Endothelial cell of hepatic sinusoid (primary cell): ENCODE data around the gene SUCNR1.
"Not testable (repeated sequence)": the region's sequence is repeated elsewhere in the genome, so short reads cannot be mapped to it uniquely, and the experiment has no call there.

Source experiments
- in situ Hi-C: cut with HindIII; loops from 2 replicates; pipeline ENCODE4 v1.10.0; 2017; ENCODE audit warnings: low sequenced_read_pairs

The SUCNR1 gene, protein sequence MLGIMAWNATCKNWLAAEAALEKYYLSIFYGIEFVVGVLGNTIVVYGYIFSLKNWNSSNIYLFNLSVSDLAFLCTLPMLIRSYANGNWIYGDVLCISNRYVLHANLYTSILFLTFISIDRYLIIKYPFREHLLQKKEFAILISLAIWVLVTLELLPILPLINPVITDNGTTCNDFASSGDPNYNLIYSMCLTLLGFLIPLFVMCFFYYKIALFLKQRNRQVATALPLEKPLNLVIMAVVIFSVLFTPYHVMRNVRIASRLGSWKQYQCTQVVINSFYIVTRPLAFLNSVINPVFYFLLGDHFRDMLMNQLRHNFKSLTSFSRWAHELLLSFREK

DNA sequence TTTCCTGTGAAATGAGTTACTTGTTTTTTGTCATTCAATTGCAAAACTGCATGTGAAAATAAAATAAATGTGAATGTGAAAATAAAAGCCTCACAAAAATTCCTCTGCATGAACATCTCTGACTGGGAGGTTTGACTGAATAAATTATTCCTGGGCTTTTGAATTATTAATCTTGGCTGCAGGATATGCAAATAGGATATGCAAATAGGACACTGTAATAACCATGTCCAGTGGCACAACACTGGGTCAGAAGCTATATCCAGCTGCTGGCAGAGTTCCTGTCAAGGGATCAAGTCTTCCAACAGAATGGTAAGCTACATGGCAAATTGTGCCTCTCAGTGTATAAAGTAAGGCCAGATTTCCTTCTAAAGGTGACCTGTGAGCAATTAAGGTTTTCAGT lies at the start of gene SUCNR1:
TSS of gene SUCNR1 (plus strand) at position 246 of the 400 bp plus-strand sequence. CDS start 6,250 bp downstream, outside the sequence.
- in situ Hi-C loops = no loop called here

DNA sequence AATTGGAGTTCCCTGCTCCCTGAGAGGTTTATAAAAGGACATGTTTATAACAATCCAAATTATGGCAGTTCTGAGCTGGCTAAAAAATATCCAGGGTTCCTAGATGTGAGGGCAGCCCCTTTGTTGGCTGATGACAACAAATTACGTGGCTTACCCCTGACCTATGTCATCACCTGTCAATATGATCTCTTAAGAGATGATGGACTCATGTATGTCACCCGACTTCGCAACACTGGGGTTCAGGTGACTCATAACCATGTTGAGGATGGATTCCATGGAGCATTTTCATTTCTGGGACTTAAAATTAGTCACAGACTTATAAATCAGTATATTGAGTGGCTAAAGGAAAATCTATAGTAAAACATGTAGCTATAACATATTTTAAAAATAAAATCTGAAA lies 45.6 kb upstream of the SUCNR1 start:
- in situ Hi-C loops = no loop called here

DNA sequence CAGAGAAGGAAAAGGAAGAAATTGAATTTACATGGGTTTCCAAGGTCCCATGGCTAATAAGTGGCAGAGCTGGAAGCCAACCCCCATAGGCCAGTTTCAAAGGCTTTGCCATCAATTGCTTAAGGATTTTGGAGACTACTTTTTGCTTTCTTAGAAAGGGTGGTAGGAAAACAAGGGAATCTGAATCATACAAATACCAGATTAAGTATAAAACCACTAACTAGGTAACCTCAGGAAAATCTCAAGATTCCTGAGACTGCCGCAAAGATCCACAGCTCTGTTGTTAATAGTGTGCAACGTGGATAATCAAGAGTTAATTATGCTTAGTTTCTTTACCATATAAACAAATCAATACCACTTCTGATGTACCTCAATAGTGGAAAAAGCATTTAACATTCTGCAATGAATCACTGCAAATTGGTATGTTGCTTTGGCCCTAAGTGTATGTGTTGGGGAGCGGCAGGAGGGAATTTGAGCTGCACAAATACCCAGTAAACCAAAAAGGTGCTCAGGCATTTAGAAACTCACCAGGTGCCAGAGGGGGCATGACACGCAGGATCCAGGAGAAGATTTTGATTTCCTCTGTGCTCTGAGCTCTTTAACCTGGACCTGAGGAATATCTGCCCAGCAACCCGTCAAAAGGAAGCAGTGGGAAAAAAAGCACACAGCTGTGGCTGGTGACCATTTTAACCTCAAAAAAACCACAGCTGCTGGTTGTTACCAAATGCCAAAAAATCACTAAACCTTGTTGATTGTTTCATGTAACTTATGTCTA lies 37.5 kb upstream of the SUCNR1 start:
- in situ Hi-C loops = no loop called here

DNA sequence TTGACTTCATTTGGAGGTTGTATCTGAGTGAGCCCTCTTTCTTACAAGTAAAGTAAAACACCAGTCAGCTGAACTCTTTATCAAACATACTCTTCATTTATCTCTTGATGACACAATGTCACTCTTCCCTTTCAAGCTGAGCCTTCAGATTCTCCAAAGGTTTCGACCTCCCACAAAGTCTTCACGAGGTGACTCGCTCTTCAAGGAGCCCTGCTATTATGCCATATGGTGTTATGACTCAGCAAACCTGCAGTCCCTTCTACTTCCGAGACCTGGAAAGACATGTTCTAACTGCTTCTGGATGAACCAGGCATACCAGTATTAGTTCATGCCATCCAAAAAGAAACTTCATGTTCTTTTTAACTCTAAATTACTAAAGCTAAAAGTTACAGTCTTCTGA lies 36.4 kb upstream of the SUCNR1 start:
- in situ Hi-C loops = no loop called here

DNA sequence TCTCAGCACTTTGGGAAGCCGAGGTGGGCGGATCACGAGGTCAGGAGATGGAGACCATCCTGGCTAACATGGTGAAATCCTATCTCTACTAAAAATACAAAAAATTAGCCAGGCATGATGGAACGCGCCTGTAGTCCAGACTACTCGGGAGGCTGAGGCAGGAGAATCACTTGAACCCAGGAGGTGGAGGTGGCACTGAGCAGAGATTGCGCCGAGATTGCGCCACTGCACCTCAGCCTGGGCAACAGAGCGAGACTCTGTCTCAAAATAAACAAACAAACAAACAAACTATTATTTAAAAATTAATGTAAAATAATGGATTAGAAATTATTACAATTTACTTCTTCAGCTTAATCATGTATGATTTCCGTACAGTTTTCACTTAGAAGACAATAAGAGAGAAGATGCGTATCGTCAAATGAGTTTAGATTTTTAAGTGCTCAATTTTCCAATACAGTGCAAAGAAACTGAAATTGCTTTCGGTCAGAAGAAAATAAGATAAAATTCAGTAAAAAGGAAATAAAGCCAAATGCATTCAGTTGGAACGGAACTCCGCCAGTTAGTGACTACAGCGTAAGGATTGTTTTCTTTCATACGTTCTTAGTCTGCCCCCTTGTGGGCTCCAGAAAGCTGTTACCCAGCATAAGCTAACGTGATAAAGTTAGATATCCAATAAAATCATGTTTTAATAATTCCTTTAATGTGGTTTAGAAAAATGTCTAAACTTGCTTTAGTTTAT lies 34.7 kb upstream of the SUCNR1 start:
- in situ Hi-C loops = no loop called here

DNA sequence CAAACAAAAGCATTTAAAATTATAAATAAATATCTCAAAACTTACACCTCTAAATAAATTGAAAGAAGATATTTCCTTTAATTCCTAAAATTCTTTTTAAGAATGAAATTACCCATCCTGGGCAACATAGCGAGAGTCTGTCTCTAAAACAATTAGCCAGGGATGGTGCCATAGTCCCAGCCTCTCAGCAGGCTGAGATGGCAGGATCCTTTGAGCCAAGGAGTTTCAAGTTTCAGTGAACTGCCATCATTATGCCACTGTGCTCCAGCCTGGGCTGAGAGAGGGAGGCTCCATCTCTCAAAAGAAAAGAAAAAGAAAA lies 34.2 kb upstream of the SUCNR1 start:
- in situ Hi-C loops = no loop called here

DNA sequence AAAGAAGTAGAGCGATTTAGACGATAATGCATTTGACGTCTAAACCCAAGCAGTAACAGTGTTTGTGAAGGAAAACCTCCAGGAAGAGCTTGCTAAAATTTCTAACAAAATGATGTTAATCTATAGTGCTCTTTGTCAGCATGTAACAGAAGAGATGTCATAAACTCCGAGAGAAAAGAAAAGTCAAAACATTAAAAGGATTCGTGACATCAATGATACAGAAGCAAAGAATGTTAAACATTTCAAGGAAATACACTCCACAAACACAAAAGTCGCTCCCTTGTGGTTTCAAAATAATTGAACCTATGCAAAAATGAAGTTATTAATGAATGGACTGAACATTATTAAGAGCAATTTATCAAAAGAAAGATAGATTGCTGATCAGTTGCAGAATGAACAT lies 31.6 kb upstream of the SUCNR1 start:
- in situ Hi-C loops = no loop called here

DNA sequence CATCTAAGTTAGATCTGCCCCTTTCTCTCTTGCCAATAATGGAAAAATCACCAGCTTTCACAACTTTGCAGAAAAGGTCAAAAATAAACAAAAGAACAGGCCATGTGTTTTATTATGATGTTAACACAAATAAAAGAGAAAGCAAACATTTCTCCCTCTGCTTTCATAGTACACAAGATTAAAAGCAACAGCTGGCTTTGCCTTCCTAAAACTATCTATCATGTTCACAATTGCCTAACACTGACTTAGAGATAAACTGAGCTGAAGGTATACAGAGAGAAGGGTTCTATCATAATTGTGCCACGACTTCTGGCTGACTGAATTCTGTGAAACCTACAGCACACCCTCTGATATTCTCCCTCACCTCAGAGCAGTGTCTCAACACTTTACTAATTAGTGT lies 30.2 kb upstream of the SUCNR1 start:
- in situ Hi-C loops = no loop called here

DNA sequence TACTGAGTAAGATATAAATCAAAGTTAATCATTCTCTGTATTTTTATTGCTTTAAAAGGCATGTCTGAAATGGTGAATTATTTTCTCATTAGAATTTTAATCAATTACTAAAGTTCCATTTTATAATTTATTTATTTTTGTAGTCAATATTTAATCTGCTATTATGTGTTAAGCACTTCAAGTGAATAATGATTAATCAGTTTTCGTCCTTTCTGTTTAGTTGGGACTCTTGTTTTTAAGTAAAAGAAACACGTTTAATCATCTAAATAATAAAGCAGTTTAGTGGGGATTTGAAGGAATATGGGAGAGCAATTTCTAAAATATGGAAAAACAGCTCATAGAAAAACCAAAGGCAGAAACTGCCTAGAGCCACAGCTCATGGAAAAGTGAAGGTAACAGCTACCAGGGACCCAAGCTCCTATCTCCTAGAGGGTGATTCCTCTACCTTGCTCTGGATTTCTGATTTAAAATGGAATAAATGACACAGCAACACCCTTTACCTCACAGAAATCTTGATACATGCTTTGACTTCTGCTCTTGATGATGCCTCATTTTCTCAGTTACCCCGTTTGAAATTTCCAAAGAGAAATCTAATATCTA lies 28.0 kb upstream of the SUCNR1 start:
- in situ Hi-C loops = no loop called here

DNA sequence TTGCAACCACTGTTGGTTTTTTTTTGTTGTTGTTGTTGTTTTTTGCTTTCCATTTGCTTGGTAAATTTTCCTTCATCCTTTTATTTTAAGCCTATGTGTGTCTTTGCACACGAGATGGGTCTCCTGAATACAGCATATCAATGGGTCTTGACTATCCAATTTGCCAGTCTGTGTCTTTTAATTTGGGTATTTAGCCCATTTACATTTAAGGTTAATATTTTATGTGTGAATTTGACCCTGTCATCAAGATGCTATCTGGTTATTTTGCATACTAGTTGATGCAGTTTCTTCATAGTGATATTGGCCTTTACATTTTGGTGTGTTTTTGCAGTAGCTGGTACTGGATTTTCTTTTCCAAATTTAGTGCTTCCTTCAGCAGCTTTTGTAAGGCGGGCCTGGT lies 23.4 kb upstream of the SUCNR1 start:
- in situ Hi-C loops = not testable (repeated sequence)

DNA sequence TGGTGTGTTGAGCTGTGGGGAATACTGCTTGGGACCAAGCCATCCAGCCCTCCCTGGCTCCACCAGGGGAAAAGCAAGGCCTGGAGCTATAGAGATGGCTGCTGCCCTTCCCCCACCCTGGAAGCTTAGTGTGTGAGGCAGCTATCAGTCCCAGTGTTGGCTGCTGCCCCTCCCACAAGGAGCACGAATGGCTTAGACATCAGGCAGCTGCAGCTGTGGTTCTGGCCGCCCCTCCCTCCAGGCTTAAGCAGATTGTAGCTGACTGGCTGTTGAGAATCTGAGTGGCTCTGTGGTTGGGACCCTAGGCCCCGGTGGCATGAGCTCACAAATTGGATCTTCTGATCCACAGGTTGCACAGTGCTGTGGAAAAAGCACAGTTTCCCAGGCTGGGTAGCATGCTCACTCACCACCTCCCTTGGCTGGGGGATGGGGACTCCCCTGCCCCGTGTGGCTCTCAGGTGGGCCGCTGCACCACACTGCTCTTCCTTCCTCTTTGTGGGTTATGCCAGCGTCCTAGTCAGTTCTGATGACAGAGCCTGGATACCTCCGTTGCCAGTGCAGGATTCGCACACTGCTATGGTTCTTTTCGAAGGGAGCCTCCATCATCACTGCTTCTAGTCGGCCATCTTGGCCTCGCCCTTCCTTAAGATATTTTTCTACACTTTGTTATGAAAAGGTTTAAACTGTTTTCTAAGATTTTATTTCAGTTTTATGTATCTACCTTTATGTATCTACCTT lies 21.2 kb upstream of the SUCNR1 start:
- in situ Hi-C loops = no loop called here

DNA sequence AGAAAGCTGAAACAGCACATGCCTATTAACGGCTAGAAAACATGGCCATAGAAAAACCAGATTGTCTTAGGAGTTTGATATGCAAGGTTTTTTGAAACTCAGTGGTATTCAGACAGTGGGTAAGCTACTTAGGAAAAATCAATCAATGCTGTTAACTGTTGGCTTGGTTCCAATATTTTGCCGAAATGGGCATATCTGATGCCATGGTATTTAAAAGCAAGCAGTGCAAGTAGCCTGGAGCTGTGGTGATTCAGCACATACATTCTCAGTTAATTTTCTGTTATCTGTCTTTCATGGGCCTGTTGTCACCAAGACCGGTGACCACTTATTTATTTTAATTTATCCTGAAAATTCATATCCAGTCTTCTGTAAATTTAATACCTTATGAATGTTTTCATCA lies 17.3 kb upstream of the SUCNR1 start:
- in situ Hi-C loops = loop anchor here (5.0 kb wide), 1 partner anchor 56 kb away; no protein-coding TSS in a partner anchor

DNA sequence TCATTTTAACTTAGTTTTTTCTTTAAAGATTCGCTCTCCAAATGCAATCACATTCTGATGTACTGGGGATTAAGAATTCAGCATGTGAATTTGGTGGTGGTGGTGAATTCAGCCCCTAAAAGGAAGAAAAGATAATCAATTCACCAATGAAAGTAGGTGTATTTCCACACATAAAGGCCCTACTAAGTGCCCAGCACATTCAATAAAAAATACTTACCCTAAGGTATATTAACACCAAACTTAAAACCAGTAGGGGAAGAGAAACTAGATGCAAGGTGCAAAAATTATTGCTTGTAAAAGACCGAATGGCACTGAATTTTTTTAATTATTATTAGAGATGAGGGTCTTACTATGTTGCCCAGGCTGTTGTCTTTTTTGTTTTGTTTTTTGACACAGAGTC lies 16.8 kb upstream of the SUCNR1 start:
- in situ Hi-C loops = loop anchor here (5.0 kb wide), 1 partner anchor 56 kb away; no protein-coding TSS in a partner anchor

DNA sequence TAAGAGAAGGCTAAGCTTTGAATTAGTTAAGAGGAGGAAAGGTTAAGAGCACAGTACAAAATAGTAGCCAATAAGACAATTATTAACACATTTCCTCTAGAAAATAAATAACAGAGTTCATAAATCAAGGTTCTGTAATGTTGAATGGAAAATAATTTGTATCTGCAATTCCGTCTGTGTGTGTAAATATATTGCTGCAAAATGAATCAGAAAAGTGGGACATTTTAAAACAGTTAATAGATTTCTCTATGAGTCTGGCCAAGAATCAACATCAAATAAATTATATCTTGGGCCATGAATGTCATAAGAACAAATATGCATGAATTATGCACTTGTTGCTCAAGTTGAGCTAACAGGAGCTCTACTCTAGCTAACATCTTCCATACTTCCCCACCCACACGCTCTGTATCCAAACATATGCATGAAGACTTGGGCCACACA lies 14.2 kb upstream of the SUCNR1 start:
- in situ Hi-C loops = loop anchor here (5.0 kb wide), 1 partner anchor 53 kb away; no protein-coding TSS in a partner anchor

DNA sequence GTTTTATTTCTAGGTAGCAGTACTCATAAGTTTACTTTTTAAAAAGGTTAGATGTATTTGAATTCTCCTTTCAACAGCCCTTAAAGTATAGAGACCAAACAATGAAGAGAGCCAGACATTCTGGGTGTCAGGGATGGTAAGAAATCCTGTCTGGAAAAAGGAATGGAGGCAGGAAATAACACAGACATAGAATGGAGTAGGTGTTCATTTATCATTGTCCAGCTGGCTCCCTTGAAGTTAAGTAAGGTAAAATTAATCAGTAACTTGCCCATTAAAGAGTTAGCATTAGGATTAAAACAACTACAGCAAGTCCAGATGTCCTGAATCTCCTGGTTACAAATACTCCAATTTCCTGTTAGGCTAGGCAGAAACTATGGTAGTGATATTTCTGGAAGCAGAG lies 13.5 kb upstream of the SUCNR1 start:
- in situ Hi-C loops = loop anchor here (5.0 kb wide), 1 partner anchor 52 kb away; no protein-coding TSS in a partner anchor

DNA sequence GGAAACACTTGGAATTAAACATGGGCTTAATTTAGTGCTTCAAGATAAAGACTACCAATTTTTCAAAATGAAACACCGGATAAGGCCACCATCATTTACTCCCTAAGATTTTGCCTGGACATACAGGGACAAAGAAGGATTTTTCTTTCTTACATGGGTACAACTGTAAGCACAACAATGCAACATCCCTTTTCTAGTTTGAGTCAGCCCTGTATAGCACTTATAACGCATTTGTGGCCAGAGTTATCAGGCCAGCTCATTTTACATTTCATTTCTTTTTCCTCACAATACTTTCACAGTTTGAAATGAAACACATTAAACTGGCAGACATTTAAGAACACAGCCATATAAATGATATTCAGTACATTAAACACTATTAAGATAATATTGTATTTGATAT lies 9.8 kb upstream of the SUCNR1 start:
- in situ Hi-C loops = no loop called here

DNA sequence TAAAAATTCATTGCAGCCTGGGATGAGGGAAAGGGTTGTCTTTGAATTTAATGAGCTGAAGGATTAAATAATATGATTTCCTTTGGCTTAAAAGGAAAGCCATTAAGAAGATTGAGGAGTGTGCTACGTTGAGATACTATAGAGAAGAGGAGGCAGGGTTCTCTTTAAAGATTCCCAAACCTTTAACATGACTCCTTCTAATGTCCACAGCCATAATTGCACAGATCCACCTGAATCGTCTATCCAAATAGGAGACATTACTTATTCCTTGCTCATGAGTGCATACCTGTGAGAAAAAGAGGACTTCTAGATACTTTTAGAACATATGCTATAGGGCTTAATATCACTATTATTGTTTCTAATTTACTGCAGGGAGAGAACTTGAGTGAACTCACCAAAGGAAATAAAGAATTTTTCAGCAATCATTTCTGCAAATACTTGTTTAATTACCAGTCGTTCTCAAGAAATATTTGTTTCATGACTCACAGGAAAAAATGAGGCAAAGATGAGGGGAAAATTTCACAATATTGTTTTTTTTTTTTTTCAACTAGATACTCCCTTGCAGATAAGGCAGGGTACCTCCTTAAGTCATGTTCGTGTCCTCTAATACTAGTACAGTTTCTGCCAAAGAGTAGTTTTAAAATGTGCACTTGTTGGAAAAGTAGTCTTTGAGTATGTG lies 8.9 kb upstream of the SUCNR1 start:
- in situ Hi-C loops = no loop called here

DNA sequence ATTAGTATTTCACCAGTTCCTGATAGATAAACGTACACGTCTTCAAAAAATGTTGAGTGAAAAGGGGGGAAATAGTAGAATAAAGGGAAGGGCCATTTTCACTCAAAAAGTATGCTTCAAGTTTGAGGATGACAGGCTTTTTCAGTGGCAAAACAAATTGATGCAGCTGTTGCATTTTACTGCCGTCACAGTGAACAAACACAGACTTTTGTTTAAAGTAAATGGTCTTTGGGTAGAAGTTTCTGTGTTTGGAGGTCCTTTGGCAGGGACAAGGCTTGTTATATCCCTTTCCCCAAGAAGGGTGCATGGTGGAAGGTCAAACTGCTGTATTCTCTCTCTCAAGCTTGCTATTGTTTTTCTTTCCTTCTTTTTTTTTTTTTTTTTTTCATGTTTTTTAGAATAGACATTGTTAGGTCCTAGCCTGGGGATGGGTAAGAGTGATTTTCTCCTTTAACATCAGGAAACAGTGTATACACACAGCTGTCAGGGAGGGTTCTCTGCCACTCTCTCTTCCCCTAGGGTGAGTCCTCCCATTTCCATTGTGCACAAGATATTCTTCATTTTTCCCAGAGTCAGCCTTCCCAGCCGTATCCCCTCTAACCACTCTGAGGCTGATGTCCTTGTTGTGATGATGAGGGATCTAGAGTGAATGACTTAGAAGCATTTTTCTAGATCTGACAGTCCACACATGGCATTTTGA lies 6.6 kb upstream of the SUCNR1 start:
- in situ Hi-C loops = no loop called here

DNA sequence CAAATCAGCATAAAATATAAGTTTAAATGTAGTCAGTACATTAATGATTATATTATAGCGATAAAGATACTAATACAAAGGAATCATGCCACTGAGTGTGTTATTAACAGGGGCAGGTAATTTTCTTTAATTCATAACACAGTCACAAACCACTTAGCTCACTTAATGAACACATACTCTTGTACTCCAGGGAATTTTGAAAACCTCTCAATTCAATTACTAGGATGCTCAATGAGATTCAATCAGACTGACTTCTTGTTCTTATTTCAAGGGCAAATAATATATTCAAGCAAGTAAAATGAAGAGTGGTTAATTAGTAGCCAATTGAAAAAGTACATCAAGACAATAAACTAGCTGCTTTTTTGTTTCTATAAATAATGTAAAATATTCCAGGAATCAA lies 5.8 kb upstream of the SUCNR1 start:
- in situ Hi-C loops = no loop called here
